ENCODE results near the gene DHRS4.
"Not testable (repeated sequence)": the region's sequence is repeated elsewhere in the genome, so short reads cannot be mapped to it uniquely, and the experiment has no call there.

DHRS4 gene

DNA sequence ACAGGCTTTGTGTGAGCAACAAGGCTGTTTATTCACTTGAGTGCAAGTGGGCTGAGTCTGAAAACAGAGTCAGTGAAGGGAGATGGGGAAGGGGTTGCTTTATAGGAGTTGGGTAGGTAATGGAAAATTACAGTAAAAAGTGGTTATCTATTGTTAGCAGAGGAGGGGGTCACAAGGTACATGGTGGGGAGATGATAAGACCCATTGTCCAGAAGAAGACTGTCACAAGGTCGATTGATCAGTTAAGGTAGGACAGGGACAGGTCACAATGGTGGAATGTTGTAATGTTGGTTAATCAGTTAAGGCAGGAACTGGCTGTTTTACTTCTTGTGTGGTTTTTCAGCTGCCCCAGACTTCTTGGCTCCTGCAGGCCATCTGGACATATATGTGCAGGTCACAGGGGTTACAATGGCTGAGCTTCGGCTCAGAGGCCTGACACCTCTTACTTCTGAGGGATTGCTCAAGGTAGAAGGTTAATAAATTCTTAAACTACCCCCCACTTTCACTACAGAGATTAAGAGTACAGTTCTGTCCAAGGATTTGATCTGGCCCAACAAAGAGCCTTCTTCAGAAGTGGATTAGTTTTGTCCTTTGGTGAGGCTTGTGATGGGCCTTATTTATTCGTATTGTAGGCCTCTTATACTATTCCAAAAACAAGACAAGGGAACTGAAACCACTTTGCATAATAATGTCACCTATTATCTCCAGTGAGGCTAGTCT lies 13.8 kb upstream of the DHRS4 start:
- in situ Hi-C loops (cut with MboI; ENCODE audit: low sequenced_read_pairs), result no loop called here

DNA sequence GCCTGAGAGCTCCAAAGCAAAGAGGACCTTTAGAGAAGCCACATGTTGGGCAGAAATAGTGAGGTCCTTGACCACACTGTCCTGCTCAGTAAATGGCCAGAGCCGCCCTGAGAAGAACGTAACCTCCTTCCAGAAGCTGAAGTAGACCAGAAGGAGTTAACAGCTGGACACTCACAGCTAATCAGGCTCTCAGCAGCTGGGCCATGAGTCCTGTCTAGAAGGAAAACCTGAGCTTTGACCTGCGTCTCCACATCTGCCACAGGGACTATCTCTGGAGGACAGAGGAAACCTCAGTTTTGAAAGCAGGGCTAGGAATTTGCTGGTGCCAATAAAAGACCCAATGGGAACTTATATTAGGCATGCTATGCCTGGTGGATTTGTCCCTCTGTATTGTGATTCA lies 12.3 kb upstream of the DHRS4 start:
- in situ Hi-C loops (cut with MboI; ENCODE audit: low sequenced_read_pairs), result no loop called here

DNA sequence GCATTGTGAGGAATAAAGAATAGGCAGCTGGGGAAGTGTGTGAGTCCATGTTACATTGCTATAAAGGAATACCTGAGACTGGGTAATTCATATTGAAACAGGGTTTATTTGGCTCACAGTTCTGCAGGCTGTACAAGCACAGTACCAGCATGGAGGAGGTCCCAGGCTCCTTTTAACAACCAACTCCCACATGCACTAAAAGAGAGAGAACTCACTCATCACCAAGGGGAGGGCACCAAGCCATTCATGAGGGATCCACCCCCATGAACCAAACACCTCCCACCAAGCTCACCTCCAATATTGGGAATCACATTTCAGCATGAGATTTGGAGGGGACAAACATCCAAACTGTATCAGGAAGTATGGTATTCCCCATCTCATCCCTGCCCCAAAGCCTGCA lies 11.9 kb upstream of the DHRS4 start:
- in situ Hi-C loops (cut with MboI; ENCODE audit: low sequenced_read_pairs), result no loop called here

DNA sequence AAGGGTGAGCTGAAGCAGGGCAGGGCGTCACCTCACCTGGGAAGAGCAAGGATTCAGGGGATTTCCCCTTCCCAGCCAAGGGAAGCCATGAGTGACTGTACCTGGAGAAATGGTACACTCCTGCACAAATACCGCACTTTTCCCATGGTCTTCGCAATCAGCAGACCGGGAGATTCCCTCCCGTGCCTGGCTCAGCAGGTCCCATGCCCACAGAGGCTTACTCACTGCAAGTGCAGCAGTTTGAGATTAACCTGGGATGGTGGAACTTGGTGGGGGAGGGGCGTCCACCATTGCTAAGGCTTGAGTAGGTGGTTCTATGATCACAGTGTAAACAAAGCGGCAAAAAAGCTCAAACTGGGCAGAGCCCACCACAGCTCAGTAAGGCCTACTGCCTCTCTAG lies 11.0 kb upstream of the DHRS4 start:
- in situ Hi-C loops (cut with MboI; ENCODE audit: low sequenced_read_pairs), result no loop called here

DNA sequence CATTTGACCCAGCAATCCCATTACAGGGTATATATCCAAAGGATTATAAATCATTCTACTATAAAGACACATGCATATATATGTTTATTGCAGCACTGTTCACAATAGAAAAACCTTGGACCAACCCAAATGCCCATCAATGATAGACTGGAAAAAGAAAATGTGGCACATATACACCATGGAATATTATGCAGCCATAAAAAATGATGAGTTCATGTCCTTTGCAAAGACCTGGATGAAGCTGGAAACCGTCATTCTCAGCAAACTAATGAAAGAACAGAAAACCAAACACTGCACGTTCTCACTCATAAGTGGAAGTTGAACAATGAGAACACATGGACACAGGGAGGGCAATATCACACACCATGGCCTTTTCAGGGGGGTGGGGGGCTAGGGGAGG lies 4.5 kb upstream of the DHRS4 start:
- in situ Hi-C loops (cut with MboI; ENCODE audit: low sequenced_read_pairs), result not testable (repeated sequence)

DNA sequence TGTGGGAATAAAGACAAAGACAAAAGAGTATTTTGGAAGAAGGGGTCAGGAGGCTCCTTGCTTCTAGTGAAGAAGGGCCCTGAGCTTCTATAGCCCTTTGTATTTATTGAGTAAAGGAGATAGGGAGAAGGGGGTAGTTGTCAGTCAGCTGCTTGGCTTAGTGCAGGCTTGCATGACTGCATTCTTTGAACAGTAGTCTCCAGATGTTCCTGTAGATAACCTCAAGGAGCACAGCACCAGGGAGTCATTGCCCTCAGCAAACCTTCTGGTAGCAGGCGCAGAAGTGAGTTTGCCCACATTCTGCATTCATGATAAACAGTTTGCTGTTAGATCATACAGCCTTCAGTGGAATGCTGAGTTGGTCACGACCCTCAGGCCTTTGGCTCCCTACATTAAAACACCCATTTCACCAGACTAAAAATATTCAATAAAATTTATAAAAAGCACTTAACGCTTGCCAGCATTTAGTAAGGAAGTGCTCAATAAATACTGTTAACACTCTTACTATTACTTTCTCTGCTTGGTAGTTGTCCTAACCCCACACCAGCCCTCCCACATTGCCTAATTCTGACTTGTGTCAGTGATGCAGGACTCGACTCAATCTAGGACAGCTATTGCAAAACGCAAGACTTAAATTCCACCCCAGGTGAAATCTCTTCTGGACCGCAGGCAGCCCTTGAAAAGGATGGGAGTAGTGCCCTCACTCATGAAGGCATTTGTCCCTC lies 3.0 kb upstream of the DHRS4 start:
- in situ Hi-C loops (cut with MboI; ENCODE audit: low sequenced_read_pairs), result no loop called here

DNA sequence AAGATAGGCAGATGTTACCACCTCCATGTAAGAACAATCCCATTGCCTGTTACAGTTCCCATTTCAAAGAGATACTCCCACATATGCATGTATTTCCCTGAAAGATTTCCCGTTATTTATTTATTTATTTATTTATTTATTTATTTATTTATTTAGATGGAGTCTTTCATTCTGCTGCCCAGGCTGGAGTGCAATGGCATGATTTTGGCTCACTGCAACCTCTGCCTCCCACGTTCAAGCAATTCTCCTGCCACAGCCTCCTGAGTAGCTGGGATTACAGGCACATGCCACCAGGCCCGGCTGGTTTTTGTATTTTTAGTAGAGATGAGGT lies 2.5 kb upstream of the DHRS4 start:
- in situ Hi-C loops (cut with MboI; ENCODE audit: low sequenced_read_pairs), result not testable (repeated sequence)

DNA sequence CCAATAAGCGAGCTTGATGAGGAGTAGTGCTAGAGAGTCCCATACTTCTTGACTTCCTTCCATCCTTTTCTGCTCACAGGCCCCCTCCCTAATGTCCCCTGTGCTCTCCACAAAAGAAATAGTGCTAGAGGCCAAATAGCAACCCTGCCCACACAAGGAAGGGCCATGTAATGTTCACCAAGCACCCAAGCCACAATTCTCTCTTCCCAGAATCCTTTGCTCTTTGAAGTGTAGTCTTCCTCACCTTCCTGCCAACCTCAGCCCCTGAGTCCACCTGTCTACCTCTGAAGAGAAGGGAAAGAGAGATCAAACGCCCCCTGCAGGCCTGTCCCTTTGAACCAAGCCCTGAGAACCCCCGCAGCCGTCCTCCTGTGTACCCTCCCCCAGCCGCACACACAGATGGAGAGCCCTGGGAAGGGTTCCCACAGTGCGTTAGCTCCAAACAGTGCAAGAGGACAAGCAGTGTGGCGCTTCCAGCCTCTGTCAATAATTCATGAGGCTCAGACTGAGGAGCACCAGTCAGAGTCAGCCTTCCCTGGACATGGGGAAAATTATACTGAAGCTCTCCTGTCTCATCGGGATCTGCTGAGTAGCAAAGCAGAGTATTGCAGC lies 1.9 kb upstream of the DHRS4 start:
- in situ Hi-C loops (cut with MboI; ENCODE audit: low sequenced_read_pairs), result no loop called here

DNA sequence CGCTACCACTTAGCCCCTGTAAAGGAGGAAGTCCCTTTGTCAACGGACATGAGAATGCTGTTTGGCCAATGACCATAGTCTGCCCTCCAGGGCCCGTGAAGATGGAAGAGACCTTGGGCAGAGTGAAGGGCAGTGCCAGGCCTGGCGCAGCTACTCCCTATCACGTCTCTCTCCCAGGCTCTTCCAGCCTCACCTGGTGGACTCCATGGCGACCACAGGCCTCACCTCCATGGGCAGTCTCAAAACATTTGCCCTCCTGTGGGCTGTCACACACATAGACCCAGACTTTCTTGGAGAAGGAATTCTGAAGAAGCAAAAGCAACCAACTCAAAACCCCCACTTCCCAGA lies 480 bp upstream of the DHRS4 start:
- in situ Hi-C loops (cut with MboI; ENCODE audit: low sequenced_read_pairs), result not testable (repeated sequence)

DNA sequence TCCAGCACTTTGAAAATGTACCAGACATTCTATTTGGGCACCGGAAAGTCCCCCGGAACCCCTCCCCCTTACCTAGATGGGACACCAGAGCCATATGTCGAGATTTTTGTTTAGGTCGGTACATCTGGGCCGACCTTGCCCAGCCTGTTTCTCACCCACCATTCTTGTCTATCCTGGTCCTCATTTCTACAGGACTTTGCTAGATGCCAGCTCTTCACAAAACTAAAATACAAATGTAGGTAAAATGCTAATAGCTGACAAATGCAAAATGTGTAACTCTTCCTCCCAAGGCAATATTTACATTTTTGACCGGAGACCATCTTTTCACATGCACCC lies 677 bp downstream of the DHRS4 start:
- in situ Hi-C loops (cut with MboI; ENCODE audit: low sequenced_read_pairs), result not testable (repeated sequence)

DNA sequence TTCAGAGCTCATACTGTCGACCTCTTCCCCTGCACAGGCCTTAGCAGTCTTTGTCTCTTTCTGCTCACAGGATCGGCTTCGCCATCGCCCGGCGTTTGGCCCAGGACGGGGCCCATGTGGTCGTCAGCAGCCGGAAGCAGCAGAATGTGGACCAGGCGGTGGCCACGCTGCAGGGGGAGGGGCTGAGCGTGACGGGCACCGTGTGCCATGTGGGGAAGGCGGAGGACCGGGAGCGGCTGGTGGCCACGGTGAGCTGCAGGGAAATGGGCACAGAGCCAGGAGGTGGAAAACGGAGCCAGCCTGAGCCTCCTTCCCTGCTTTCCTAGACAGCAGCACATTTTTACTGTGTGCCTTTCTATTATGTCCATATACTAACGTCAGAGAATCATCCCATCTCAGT lies 1.4 kb downstream of the DHRS4 start:
- in situ Hi-C loops (cut with MboI; ENCODE audit: low sequenced_read_pairs), result not testable (repeated sequence)

DNA sequence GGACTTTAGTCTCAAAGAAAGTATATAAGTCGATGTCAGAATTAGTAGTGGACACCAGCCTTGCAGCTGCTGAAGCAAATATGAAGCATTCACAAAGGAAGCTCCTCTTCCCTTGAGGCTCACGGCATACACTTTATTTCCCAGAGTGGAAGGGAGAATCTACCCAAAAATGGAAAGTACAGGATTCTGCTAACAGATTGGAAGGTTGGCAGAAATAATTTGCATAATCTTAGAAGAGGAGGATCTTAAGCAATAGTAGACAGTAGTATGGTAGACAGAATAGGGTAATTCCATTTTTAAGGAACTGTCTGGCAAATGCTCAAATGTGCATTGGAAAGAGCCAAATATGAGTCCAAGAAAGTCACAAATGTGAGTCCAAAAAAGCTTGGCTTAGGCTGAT lies 2.2 kb downstream of the DHRS4 start:
- in situ Hi-C loops (cut with MboI; ENCODE audit: low sequenced_read_pairs), result not testable (repeated sequence)

DNA sequence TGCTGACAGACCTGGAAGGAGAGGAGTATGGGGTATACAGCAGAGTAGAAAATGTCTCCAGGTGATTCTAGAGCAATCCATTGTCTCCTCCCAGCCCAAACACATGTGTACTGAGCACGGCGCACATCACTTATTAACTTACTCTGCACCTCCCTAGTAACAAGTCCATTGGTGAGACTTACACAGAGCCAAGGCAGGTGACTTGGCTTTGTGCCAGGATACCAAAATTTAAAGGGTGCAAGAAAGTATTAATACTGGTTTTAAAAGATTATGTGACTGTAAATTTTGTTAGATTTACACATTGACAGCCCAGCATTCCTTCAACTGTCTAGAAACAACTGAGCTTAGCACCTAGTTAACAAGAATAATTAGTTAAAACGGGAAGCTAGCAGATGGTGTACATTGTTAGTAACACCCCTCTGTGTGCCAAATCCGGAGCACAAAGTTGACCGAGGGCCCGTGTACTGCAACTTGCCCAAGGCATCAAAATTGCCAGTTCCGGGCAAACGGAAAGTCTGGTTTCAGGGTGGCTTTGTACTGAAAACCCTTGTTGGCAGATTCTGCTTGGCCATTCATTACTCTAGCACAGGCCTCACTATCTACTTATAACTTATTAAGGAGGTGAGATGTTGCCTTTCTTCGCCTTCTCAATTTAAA lies 4.5 kb downstream of the DHRS4 start:
- in situ Hi-C loops (cut with MboI; ENCODE audit: low sequenced_read_pairs), result not testable (repeated sequence)

DNA sequence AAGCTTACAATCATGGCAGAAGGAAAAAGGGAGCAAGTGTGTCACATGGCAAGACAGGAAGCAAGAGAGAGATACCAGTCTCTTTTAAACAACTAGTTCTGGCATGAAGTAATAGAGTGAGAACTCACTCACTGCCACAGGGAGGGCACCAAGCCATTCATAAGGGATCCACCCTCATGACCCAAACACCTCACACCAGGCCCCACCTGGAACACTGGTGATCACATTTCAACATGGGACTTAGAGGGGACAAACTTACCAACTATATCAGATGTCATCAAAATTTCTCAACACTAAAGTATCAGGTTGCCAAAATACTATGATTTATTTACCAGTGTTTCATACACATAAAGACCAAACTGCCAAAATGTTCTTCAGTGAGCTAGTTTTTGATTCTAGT lies 7.3 kb downstream of the DHRS4 start:
- in situ Hi-C loops (cut with MboI; ENCODE audit: low sequenced_read_pairs), result not testable (repeated sequence)

DNA sequence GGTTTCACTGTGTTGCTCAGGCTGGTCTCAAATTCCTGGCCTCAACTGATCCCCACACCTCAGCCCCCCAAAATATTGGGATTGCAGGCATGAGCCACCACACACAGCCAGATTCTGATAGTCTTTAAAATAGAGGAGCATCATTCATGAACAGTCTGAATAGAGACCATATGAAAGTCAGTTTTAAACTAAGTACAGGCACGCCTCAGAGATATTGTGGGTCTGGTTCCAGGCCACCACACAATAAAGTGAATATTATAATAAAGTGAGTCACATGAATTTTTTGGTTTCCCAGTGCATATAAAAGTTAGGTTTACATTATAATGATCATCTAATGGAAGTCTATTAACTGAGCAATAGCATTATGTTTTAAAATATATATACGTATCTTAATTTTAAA lies 8.1 kb downstream of the DHRS4 start:
- in situ Hi-C loops (cut with MboI; ENCODE audit: low sequenced_read_pairs), result not testable (repeated sequence)

DNA sequence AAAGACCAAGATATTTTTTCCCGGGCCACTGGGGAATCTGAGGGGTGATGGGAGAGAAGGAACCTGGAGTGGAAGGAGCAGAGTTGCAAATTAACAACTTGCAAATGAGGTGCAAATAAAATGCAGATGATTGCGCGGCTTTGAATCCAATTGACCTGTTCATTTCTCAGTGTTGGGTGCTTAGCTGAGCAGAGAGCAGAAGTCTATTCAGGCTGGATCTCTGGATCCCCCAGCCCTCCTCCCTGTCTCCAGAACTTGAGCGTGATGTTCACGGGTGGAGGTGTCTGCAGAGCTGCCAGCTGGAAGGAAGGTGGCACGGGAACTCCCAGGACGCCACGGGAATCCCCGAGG lies 15.5 kb downstream of the DHRS4 start:
- in situ Hi-C loops (cut with MboI; ENCODE audit: low sequenced_read_pairs), result not testable (repeated sequence)

DNA sequence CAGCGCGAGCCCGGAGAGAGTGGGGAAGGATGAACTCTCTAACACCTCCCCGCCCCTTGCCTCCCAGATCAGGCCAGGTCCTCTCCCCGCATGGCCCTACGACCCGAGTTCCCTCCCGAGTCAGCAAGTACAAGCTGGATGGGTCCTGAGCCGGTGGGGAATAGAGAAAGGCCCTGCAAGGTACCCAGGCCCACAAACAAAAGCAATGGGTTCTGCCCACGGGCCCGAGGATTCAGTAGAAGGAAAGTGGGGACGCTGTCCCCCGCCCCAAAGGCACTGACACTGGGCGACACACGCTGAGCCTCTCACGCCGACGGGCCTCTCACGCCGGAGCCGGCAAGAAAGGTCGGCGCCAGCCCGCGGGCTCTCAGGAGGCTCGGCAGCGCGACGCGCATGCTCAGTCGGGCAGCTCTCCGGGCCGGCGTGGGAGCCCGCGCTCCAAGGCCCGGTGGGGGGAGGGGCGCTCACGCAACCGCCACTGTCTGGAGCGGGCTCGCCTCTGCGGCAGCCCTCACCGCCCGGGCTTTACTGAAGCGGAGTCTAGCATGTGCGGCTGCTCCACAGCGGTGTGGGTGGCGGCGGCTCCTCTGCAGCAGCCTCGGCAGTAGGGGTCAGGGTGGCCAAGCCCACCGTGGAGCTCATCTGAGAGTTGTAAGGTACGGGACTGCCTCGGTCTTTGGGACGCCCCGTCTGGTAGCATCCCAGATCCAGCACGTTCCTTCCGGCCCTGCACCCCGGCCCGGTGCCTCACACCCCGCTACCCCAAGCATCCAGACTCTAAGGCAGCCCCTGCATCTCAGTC lies 16.1 kb downstream of the DHRS4 start:
- in situ Hi-C loops (cut with MboI; ENCODE audit: low sequenced_read_pairs), result loop anchor here (5.0 kb wide), 1 partner anchor 48 kb away; no protein-coding TSS in a partner anchor

DNA sequence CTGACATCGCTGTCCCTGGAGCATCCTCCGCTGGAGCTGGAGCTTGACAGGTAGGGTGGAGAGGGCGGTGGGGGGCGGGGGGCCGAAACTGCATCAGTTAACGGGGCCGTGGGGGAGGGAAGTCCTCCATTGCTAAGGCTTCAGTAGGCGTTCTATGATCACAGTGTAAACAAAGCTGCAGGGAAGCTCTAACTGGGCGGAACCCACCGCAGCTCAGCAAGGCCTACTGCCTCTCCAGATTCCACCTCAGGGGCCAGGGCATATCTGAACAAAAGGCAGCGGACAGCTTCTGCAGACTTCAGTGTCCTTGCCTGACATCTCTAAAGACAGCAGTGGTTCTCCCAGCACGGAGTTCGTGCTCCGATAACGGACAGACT lies 16.7 kb downstream of the DHRS4 start:
- in situ Hi-C loops (cut with MboI; ENCODE audit: low sequenced_read_pairs), result loop anchor here (5.0 kb wide), 1 partner anchor 47 kb away; no protein-coding TSS in a partner anchor

DNA sequence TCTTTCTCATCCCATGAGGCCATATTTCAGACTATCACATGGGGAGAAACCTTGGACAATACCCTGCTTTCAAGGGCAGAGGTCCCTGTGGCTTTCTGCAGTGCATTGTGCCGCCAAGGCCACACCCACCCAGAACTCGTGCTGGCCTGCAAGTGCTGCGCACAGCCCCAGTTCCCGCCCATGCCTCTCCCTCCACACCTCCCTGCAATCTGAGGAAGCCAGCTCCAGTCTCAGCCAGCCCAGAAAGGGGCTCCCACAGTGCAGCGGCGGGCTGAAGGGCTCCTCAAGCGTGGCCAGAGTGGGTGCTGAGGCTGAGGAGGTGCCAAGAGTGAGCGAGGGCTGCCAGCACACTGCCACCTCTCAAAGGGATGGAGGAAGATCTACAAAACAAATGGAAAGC lies 19.6 kb downstream of the DHRS4 start:
- in situ Hi-C loops (cut with MboI; ENCODE audit: low sequenced_read_pairs), result loop anchor here (5.0 kb wide), 1 partner anchor 44 kb away; no protein-coding TSS in a partner anchor

DNA sequence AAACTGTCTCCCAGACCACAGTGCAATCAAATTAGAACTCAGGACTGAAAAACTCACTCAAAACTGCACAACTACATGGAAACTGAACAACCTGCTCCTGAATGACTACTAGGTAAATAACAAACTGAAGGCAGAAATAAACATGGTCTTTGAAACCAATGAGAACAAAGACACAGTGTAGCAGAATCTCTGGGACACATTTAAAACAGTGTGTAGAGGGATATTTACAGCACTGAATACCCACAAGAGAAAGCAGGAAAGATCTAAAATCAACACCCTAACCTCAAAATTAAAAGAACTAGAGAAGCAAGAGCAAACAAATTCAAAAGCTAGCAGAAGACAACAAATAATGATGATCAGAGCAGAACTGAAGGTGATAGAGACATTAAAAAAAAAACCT lies 20.5 kb downstream of the DHRS4 start:
- in situ Hi-C loops (cut with MboI; ENCODE audit: low sequenced_read_pairs), result loop anchor here (5.0 kb wide), 1 partner anchor 43 kb away; no protein-coding TSS in a partner anchor

DNA sequence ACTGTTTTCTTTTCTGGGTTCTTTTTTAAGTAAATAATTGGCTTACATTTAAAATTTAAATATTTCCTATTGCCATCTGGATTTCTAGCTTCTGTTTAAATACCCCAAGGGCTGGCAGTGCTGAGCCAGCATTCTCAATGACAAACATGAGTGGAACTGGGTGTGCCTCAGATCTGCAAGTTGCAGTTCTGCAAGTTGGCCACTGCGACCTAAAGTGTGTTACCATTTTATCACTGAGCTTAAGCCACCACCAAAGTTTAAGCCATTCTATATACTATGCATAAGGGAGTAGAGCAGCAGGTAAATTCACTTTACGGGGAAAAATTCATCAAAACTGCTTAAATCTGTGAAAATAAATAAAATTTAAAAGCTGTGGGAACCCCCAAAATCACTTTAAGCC lies 23.6 kb downstream of the DHRS4 start:
- in situ Hi-C loops (cut with MboI; ENCODE audit: low sequenced_read_pairs), result not testable (repeated sequence)
